ENCODE data around the gene WDR43. TPM values are rescaled to one million over a fixed set of nuclear protein-coding genes. Genes with fewer than 3 reads are reported as not detected.

Gene WDR43
- total and polyA plus RNA-seq, 9 of the 15 experiments (the other 6 are each of a cell fraction or from before 2014, with no cell fraction given), result 34.6 to 197 (median 105) TPM

- TF ChIP-seq, protein P1, sequence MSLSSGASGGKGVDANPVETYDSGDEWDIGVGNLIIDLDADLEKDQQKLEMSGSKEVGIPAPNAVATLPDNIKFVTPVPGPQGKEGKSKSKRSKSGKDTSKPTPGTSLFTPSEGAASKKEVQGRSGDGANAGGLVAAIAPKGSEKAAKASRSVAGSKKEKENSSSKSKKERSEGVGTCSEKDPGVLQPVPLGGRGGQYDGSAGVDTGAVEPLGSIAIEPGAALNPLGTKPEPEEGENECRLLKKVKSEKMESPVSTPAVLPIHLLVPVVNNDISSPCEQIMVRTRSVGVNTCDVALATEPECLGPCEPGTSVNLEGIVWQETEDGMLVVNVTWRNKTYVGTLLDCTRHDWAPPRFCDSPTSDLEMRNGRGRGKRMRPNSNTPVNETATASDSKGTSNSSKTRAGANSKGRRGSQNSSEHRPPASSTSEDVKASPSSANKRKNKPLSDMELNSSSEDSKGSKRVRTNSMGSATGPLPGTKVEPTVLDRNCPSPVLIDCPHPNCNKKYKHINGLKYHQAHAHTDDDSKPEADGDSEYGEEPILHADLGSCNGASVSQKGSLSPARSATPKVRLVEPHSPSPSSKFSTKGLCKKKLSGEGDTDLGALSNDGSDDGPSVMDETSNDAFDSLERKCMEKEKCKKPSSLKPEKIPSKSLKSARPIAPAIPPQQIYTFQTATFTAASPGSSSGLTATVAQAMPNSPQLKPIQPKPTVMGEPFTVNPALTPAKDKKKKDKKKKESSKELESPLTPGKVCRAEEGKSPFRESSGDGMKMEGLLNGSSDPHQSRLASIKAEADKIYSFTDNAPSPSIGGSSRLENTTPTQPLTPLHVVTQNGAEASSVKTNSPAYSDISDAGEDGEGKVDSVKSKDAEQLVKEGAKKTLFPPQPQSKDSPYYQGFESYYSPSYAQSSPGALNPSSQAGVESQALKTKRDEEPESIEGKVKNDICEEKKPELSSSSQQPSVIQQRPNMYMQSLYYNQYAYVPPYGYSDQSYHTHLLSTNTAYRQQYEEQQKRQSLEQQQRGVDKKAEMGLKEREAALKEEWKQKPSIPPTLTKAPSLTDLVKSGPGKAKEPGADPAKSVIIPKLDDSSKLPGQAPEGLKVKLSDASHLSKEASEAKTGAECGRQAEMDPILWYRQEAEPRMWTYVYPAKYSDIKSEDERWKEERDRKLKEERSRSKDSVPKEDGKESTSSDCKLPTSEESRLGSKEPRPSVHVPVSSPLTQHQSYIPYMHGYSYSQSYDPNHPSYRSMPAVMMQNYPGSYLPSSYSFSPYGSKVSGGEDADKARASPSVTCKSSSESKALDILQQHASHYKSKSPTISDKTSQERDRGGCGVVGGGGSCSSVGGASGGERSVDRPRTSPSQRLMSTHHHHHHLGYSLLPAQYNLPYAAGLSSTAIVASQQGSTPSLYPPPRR (CRISPR knock-in tag; IDR thresholded peaks at IDR 0.05; ENCODE audit: borderline replicate concordance), result no peak
- TF ChIP-seq PYGO2 (tag; IDR thresholded peaks at IDR 0.05) (no peak), ZNF77 (CRISPR knock-in tag; IDR thresholded peaks at IDR 0.05) (no peak), ZC3H11A (IDR thresholded peaks at IDR 0.05; ENCODE audit: low read depth, low read length) (no peak), SAP30 (IDR thresholded peaks at IDR 0.05; ENCODE audit: borderline replicate concordance, insufficient read depth, low read depth, low read length, poor library complexity, severe bottlenecking) (peak; percentile 94), ZNF444 (CRISPR knock-in tag; IDR thresholded peaks at IDR 0.05) (no peak), FOXP1 (CRISPR knock-in tag; IDR thresholded peaks at IDR 0.05) (no peak), CREB1 (IDR thresholded peaks at IDR 0.05) (peak; percentile 95), CREB1 (CRISPR knock-in tag; IDR thresholded peaks at IDR 0.05) (peak; percentile 92), HOXB6 (CRISPR knock-in tag; IDR thresholded peaks at IDR 0.05; ENCODE audit: borderline replicate concordance) (no peak), GABPA (tag; conservative IDR thresholded peaks at IDR 0.05; ENCODE audit: low read depth) (peak; percentile 92), EHMT2 (IDR thresholded peaks at IDR 0.05) (no peak), MYBL2 (IDR thresholded peaks at IDR 0.05; ENCODE audit: low read depth) (no peak), MYBL2 (CRISPR knock-in tag; IDR thresholded peaks at IDR 0.05; ENCODE audit: borderline replicate concordance) (no peak), BRCA1 (IDR thresholded peaks at IDR 0.05) (no peak), BRCA1 (CRISPR knock-in tag; IDR thresholded peaks at IDR 0.05) (no peak)
Observed at GRCh38 chr2:28894470-28895188, at the start of gene WDR43 (continued).
